Measurements from ENCODE around the gene CNOT4. TPM values are rescaled to one million over a fixed set of nuclear protein-coding genes. Genes with fewer than 3 reads are reported as not detected.

Gene CNOT4
- total and polyA plus RNA-seq, 2 of the 4 experiments (the other 2 are of a cell fraction) = 7.0 to 8.1 TPM

DNA sequence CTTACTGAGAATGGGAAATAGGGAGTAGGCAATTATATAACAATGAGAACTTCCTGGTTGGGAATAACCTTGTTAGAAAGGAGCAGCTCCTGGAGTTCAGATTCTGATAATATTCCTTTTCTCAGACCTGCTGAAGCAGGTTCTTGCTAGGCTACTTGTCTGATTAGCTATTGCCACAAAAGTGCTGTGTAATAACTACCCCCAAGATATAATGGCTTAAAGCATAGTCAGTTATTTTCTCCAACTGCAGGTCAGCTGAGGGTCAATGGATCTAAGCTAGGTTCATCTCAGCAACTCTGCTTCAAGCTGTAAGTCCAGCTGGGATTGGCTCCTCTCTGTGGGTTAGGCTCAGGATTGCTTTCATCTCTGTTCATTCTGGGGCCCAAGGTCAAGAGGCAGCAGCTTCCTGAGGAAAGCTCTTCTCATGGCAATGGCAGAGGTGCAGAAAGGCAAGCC lies 9.4 kb upstream of the CNOT4 start:
- Histone ChIP-seq H2AK5ac (ENCODE audit: low read depth, low read length) (no peak overlapping the region), H2BK5ac (ENCODE audit: low read depth, low read length, poor library complexity, severe bottlenecking) (no peak overlapping the region), H3K56ac (ENCODE audit: extremely low read depth, insufficient read depth, low read length) (no peak overlapping the region), H4K8ac (ENCODE audit: low read depth in 2 of 2, low read length in 2 of 2) (no peak overlapping the region), H3K9ac (ENCODE audit: low read depth, low read length) (no peak overlapping the region), H4K20me1 (ENCODE audit: insufficient read depth, low read length) (no peaks in the 10 kb centered on the region), H3K4me2 (ENCODE audit: low read depth, low read length) (no peak overlapping the region), H2AK9ac (replicated peaks; ENCODE audit: low read depth, low read length, poor library complexity) (no peak overlapping the region), H2BK120ac (ENCODE audit: low read depth, low read length) (no peak overlapping the region), H3K9me3 (ENCODE audit: control insufficient read depth, insufficient read depth, low read length) (no peaks in the 10 kb centered on the region), H3K4me3 (ENCODE audit: insufficient read depth, low read depth, low read length) (no peak overlapping the region), H3K27me3 (ENCODE audit: control insufficient read depth, insufficient read depth, low read length) (peaks cover 2% of the 10 kb centered on the region; the same call in 1 of the 2 replicates), H2BK15ac (ENCODE audit: low read depth, low read length) (no peak overlapping the region), H3K14ac (replicated peaks; ENCODE audit: low read depth, low read length) (no peak overlapping the region), H3K18ac (ENCODE audit: low read depth, low read length) (no peak overlapping the region), H3K23ac (ENCODE audit: low read depth, low read length) (no peak overlapping the region), H4K5ac (ENCODE audit: low read depth, low read length) (no peak overlapping the region), H3K4me1 (ENCODE audit: control insufficient read depth, insufficient read depth, low read length) (no peaks in the 10 kb centered on the region), H3K36me3 (ENCODE audit: control insufficient read depth, insufficient read depth, low read length) (no peaks in the 10 kb centered on the region), H4K91ac (ENCODE audit: insufficient read depth, low read depth, low read length) (no peak overlapping the region), H3K9me1 (ENCODE audit: insufficient read depth, low read length) (no peaks in the 10 kb centered on the region), H3K27ac (ENCODE audit: insufficient read depth, low read length) (no peak overlapping the region), H3K79me1 (ENCODE audit: low read depth in 1 of 2, low read length in 2 of 2) (no peaks in the 10 kb centered on the region), H2AFZ (replicated peaks; ENCODE audit: low read length, poor library complexity) (no peak overlapping the region), H3K4ac (ENCODE audit: low read depth, low read length) (no peak overlapping the region), H2BK20ac (ENCODE audit: low read depth, low read length) (no peak overlapping the region)
- DNase-seq (no peak), ATAC-seq (ENCODE audit: low read depth) (no peak)
- BruUV-seq (replicated peaks) = no TSS peak
- intact Hi-C loops (cut with micrococcal nuclease) = no loop called here
- TF ChIP-seq CEBPB (IDR thresholded peaks at IDR 0.05; ENCODE audit: low read depth, low read length) = no peak
- no peak for TF ChIP-seq NFE2L2 (IDR thresholded peaks at IDR 0.05; ENCODE audit: low read depth, low read length)
- no peak for TF ChIP-seq POLR2A (IDR thresholded peaks at IDR 0.05; ENCODE audit: low read depth, low read length)
- TF ChIP-seq RFX5 (IDR thresholded peaks at IDR 0.05; ENCODE audit: low read depth, low read length) = no peak
- no peak for TF ChIP-seq BHLHE40 (IDR thresholded peaks at IDR 0.05; ENCODE audit: low read depth, low read length)
- no peak for TF ChIP-seq SMC3 (IDR thresholded peaks at IDR 0.05; ENCODE audit: low read depth, low read length)
- TF ChIP-seq MAFK (IDR thresholded peaks at IDR 0.05; ENCODE audit: low read depth, low read length) = no peak
- TF ChIP-seq MXI1 (IDR thresholded peaks at IDR 0.05; ENCODE audit: borderline replicate concordance, low read depth, low read length) = no peak
- TF ChIP-seq USF2 (IDR thresholded peaks at IDR 0.05; ENCODE audit: low read depth, low read length) = no peak
- TF ChIP-seq, protein P1, sequence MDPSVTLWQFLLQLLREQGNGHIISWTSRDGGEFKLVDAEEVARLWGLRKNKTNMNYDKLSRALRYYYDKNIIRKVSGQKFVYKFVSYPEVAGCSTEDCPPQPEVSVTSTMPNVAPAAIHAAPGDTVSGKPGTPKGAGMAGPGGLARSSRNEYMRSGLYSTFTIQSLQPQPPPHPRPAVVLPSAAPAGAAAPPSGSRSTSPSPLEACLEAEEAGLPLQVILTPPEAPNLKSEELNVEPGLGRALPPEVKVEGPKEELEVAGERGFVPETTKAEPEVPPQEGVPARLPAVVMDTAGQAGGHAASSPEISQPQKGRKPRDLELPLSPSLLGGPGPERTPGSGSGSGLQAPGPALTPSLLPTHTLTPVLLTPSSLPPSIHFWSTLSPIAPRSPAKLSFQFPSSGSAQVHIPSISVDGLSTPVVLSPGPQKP (IDR thresholded peaks at IDR 0.05; ENCODE audit: borderline replicate concordance, low read depth, low read length) = no peak
- no peak for TF ChIP-seq RCOR1 (IDR thresholded peaks at IDR 0.05; ENCODE audit: insufficient replicate concordance, low read length)
- no peak for TF ChIP-seq FOS (IDR thresholded peaks at IDR 0.05; ENCODE audit: low read depth, low read length)
- TF ChIP-seq CHD1 (IDR thresholded peaks at IDR 0.05; ENCODE audit: low read depth, low read length) = no peak
- TF ChIP-seq RAD21 (IDR thresholded peaks at IDR 0.05; ENCODE audit: low read length) = no peak
- TF ChIP-seq, protein P2, sequence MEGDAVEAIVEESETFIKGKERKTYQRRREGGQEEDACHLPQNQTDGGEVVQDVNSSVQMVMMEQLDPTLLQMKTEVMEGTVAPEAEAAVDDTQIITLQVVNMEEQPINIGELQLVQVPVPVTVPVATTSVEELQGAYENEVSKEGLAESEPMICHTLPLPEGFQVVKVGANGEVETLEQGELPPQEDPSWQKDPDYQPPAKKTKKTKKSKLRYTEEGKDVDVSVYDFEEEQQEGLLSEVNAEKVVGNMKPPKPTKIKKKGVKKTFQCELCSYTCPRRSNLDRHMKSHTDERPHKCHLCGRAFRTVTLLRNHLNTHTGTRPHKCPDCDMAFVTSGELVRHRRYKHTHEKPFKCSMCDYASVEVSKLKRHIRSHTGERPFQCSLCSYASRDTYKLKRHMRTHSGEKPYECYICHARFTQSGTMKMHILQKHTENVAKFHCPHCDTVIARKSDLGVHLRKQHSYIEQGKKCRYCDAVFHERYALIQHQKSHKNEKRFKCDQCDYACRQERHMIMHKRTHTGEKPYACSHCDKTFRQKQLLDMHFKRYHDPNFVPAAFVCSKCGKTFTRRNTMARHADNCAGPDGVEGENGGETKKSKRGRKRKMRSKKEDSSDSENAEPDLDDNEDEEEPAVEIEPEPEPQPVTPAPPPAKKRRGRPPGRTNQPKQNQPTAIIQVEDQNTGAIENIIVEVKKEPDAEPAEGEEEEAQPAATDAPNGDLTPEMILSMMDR (conservative IDR thresholded peaks at IDR 0.05; ENCODE audit: low read depth, low read length) = no peak
- no peak for TF ChIP-seq MAZ (IDR thresholded peaks at IDR 0.05; ENCODE audit: borderline replicate concordance, low read depth, low read length)
- CTCF ChIA-PET = interaction anchor here (0.6 kb wide), 1 partner anchor 231 kb away, joined by 5 read pairs; no protein-coding TSS in a partner anchor
- in situ Hi-C loops (cut with MboI; ENCODE audit: low sequenced_read_pairs) = no loop called here
- dilution Hi-C loops (cut with HindIII; ENCODE audit: low sequenced_read_pairs, unreplicated experiment) = no loop called here
- POLR2A ChIA-PET (ENCODE audit: unreplicated experiment) = no interaction called here

All from IMR-90 (cell line).